ENCODE results near the gene TMBIM6. TPM values are rescaled to one million over a fixed set of nuclear protein-coding genes. Genes with fewer than 3 reads are reported as not detected.

TMBIM6 gene
- total RNA-seq, 1 donor from 2014 or later, result 188 TPM

DNA sequence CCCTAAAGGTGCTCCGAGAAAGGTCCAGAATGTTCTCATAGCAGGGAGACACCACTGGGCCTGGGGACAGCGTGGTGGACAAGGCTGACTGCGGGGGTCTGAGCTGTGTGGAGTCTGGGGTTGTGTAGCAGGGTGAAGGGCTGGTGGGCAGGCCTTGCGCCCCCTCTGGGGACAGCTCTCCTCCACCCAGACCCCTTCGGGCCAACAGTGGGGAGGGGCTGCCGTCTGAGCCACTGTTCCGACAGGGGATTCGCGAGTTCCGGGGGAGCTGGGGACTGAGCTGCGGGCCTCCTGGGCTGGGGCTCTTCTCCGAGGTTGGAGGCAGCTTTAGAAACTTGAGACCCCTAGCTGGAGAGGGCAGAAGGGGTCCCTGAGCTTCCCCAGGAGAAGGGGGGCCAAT, 54.8 kb downstream of the TMBIM6 start:
- DNase-seq (ENCODE audit: low spot score in 2 of 2), result no peak
- Histone ChIP-seq H3K27ac (no peak overlapping the region), H3K27me3 (no peaks in the 10 kb centered on the region), H3K36me3 (peaks cover 51 to 75% of the 10 kb centered on the region in 2 donors), H3K4me1 (no peaks in the 10 kb centered on the region), H3K4me3 (no peak overlapping the region), H3K9me3 (no peaks in the 10 kb centered on the region)
- intact Hi-C loops (cut with DNase I), result no loop called here
- TF ChIP-seq, protein P1, sequence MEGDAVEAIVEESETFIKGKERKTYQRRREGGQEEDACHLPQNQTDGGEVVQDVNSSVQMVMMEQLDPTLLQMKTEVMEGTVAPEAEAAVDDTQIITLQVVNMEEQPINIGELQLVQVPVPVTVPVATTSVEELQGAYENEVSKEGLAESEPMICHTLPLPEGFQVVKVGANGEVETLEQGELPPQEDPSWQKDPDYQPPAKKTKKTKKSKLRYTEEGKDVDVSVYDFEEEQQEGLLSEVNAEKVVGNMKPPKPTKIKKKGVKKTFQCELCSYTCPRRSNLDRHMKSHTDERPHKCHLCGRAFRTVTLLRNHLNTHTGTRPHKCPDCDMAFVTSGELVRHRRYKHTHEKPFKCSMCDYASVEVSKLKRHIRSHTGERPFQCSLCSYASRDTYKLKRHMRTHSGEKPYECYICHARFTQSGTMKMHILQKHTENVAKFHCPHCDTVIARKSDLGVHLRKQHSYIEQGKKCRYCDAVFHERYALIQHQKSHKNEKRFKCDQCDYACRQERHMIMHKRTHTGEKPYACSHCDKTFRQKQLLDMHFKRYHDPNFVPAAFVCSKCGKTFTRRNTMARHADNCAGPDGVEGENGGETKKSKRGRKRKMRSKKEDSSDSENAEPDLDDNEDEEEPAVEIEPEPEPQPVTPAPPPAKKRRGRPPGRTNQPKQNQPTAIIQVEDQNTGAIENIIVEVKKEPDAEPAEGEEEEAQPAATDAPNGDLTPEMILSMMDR (IDR thresholded peaks at IDR 0.05), result no peak

DNA sequence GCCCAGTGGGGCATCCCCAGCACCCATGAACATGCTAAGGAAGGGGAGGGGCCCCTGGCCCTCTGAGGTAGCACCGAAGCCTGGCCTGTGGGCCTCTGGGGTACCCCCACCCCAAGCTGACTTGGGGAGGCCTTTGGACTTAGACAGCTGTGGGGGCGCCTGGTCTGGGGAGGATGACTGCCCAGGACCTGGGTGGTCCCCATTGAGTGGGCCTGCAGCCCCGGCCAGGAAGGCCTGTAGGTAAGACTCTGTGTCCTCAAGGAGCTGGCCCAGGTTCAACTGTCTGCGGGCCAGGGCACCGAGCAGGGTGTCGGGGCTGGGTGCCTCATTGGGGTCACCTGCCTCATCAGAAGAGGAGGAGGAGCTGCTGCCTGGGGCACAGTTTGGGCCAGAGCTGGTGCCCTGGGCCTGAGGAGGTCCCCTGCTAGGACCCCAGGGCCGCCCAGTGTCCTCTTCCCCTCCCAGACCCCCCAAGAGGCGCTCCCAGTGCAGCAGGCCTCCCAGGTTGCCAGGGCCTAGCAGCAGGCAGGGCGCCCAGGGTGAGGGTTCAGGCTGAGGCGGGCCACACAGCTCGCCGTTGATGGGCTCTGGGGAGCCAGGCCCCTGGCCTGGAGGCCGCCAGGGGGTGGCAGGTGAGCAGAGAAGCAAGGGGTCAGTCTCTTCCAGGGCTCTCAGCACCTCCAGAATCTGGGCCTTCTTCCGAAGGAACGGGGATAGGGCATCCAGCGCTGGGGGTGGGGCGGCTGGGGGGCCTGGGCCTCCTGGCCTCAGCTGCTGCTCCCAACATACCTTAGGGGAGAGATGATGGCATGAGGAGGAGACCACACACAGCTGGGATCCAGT, 55.5 kb downstream of the TMBIM6 start:
- Histone ChIP-seq H3K9me3 (no peaks in the 10 kb centered on the region), H3K4me3 (no peak overlapping the region), H3K36me3 (peaks cover 51 to 75% of the 10 kb centered on the region in 2 donors), H3K4me1 (no peaks in the 10 kb centered on the region), H3K27me3 (no peaks in the 10 kb centered on the region), H3K27ac (no peak overlapping the region)
- no peak for DNase-seq (ENCODE audit: low spot score in 2 of 2)
- intact Hi-C loops (cut with DNase I), result no loop called here
- TF ChIP-seq, protein P1 (IDR thresholded peaks at IDR 0.05), result no peak

DNA sequence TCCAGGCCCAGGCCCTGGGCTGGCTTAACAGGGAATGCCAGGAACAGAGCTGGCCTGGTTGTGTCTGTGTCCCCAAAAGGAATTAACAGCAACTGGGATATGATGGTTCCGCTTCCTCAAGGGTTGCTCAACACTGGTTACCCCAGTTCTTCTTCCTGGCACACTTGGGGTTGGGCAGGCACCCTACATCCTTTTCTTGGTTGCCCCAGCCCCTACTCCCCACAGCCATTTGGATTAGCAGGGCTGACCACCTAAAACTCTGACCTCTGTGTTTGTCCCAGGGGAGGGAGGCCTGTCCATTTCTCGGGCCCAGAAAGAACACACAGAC, 56.1 kb downstream of the TMBIM6 start:
- no peaks in the 10 kb centered on the region for H3K4me1 ChIP-seq
- intact Hi-C loops (cut with DNase I), result no loop called here
- TF ChIP-seq, protein P1 (IDR thresholded peaks at IDR 0.05), result no peak
- H3K36me3 ChIP-seq, result peaks cover 52 to 72% of the 10 kb centered on the region in 2 donors
- H3K27ac ChIP-seq, result no peak overlapping the region
- no peak overlapping the region for H3K4me3 ChIP-seq
- no peaks in the 10 kb centered on the region for H3K27me3 ChIP-seq
- H3K9me3 ChIP-seq, result no peaks in the 10 kb centered on the region
- no peak for DNase-seq (ENCODE audit: low spot score in 2 of 2)

DNA sequence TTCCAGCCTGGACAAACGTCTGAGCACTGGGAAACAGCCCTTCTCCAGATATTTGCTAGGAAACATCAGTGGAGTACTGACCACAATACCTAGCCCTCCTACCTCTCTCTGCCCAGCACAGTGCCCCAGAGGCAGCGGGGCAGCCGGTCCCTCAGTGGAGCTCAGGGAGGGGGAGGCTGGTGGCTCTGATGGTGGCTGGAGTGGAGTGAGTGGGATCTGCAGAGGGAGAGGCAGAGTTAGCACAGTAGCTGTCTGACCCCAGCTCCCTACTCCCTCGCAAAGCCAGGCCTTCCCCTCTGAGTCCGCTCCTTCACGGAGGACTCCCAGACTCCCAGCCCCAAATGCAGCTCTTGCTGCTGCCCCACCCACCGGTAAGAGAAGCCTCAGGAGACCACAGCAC, 56.9 kb downstream of the TMBIM6 start:
- H3K27ac ChIP-seq, result no peak overlapping the region
- DNase-seq (ENCODE audit: low spot score in 2 of 2), result no peak
- intact Hi-C loops (cut with DNase I), result no loop called here
- TF ChIP-seq, protein P1 (IDR thresholded peaks at IDR 0.05), result no peak
- H3K4me1 ChIP-seq, result no peaks in the 10 kb centered on the region
- H3K36me3 ChIP-seq, result peaks cover 57 to 70% of the 10 kb centered on the region in 2 donors
- no peaks in the 10 kb centered on the region for H3K9me3 ChIP-seq
- no peak overlapping the region for H3K4me3 ChIP-seq
- H3K27me3 ChIP-seq, result no peaks in the 10 kb centered on the region

DNA sequence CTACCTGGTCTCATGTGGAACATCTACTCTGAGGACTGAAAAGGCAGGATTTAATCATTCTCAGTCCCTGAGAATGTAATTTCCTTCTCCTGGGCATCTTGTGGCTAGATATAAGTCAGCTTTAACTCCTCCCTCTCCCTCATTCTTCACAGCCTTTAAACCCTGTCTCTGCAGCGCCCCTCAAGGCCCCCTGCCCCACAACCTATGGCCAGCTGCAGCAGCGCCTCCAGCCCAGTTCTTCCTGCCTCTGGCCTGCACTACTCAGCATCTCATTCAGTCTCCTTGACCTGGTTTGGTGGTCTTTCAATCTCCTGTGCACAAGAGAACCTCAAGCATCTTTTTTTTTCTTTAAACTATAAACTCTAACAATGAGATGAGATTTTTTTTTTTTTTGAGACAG, 57.6 kb downstream of the TMBIM6 start:
- Histone ChIP-seq H3K36me3 (peaks cover 63 to 74% of the 10 kb centered on the region in 2 donors), H3K27me3 (no peaks in the 10 kb centered on the region), H3K4me3 (no peak overlapping the region), H3K27ac (no peak overlapping the region), H3K9me3 (no peaks in the 10 kb centered on the region), H3K4me1 (no peaks in the 10 kb centered on the region)
- intact Hi-C loops (cut with DNase I), result no loop called here
- TF ChIP-seq, protein P1 (IDR thresholded peaks at IDR 0.05), result no peak
- DNase-seq (ENCODE audit: low spot score in 2 of 2), result no peak
